ENCODE data around the gene LRP6.

LRP6 gene

GRCh38 chr12:12070674-12071656 is 195.9 kb downstream of the LRP6 start, which contains the start of gene BCL2L14:
Gene BCL2L14, plus strand, starts transcription at chr12:12070939. Its CDS starts 8,367 bp downstream, at chr12:12079306.
- no peak for DNase-seq

DNA sequence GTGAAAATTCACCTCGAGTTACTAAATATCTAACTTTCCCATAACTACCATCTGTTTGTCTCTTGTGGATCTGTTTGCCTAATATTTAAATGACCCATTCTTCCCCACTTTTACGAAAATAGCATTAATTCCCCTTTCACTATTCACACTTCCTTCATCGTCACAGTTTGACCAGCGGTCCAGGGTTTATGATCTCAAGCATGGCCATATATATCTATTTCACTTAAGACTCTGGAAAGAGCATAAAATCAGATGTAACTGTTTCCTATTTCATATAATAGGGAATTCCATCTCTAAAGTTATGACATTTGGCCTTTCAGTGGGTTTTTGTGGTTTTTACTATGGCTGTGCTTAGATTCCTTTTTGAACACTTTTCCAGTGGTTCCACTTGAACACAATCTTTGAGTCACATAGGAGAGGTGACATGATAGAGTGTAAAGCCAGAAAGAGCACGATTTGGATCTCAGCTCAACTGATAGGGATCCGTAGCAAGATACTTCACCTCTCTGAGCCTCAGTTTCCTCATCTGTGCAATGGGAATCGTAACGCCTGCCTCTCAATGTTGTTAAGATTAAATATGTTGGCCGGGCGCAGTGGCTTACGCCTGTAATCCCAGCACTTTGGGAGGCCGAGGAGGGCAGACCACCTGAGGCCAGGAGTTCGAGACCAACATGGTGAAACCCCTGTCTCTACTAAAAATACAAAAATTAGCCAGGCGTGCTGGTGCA is 196.9 kb downstream of the LRP6 start:
- DNase-seq: peak; percentile 5 to 48 (median 31)

GRCh38 chr12:12068751-12069150 is 198.1 kb downstream of the LRP6 start:
- DNase-seq: no peak

All from suppressor macrophage (primary cell).